ENCODE measurements around the gene GPRC5B. TPM values are rescaled to one million over a fixed set of nuclear protein-coding genes. Genes with fewer than 3 reads are reported as not detected.

GPRC5B gene
- total RNA-seq, 1 donor from 2014 or later, result 15.4 TPM

- Histone ChIP-seq H3K36me3 (no peaks in the 10 kb centered on the region), H3K27ac (no peak overlapping the region), H3K4me1 (no peaks in the 10 kb centered on the region), H3K9me3 (no peaks in the 10 kb centered on the region), H3K27me3 (ENCODE audit: low read depth) (no peaks in the 10 kb centered on the region), H3K4me3 (no peak overlapping the region)
- TF ChIP-seq CTCF (IDR thresholded peaks at IDR 0.05), result no peak
- DNase-seq, result no peak
- ATAC-seq, result no peak
- intact Hi-C loops (cut with DNase I), result no loop called here
Measured at GRCh38 chr16:19837984-19838707, 46.5 kb downstream of the GPRC5B start.

DNA sequence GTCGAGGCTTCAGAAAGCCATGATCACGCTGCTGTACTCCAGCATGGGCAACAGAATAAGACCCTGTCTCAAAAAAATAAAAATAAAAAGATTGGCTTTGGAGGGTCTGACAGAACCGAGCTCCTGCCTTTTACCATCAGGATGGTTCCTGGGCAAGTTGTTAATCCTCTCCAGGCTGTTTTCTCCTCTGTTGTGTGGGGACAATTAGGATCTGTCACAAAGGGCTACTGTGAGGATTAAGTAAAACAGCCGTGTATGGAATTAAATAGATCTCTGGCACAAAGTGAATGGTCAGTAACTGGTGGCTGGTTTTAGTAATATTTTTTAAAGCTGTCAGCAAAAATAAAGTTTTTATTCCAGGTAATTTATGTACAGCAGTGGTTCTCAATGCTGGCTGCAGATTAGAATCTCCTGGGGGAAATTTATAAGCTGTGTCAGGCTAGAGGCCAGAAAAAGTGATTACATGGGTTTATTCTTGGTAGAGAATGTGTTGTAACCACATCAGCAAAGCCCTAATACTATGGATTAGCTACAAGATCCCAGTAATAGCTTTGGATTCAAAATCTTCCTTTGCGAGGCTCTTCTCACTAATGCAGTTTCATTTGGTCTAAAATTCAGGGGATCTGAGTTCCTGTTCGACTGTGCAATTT, 47.2 kb downstream of the GPRC5B start:
- H3K27ac ChIP-seq, result no peak overlapping the region
- ATAC-seq (no peak), DNase-seq (no peak)
- no peak overlapping the region for H3K4me3 ChIP-seq
- intact Hi-C loops (cut with DNase I), result no loop called here
- H3K9me3 ChIP-seq, result no peaks in the 10 kb centered on the region
- no peaks in the 10 kb centered on the region for H3K27me3 ChIP-seq (ENCODE audit: low read depth)
- TF ChIP-seq CTCF (IDR thresholded peaks at IDR 0.05), result no peak
- H3K36me3 ChIP-seq, result no peaks in the 10 kb centered on the region
- no peaks in the 10 kb centered on the region for H3K4me1 ChIP-seq

- no peaks in the 10 kb centered on the region for H3K9me3 ChIP-seq
- DNase-seq (no peak), ATAC-seq (no peak)
- H3K36me3 ChIP-seq, result peaks cover 5% of the 10 kb centered on the region
- H3K27me3 ChIP-seq (ENCODE audit: low read depth), result no peaks in the 10 kb centered on the region
- intact Hi-C loops (cut with DNase I), result no loop called here
- no peak overlapping the region for H3K27ac ChIP-seq
- TF ChIP-seq CTCF (IDR thresholded peaks at IDR 0.05), result no peak
- H3K4me3 ChIP-seq, result no peak overlapping the region
- no peaks in the 10 kb centered on the region for H3K4me1 ChIP-seq
Measured at GRCh38 chr16:19835968-19836421, 48.7 kb downstream of the GPRC5B start.

- Histone ChIP-seq H3K4me1 (no peaks in the 10 kb centered on the region), H3K9me3 (no peaks in the 10 kb centered on the region), H3K4me3 (no peak overlapping the region), H3K27me3 (ENCODE audit: low read depth) (no peaks in the 10 kb centered on the region), H3K27ac (no peak overlapping the region), H3K36me3 (peaks cover 5% of the 10 kb centered on the region)
- ATAC-seq (no peak), DNase-seq (no peak)
- intact Hi-C loops (cut with DNase I), result no loop called here
- no peak for TF ChIP-seq CTCF (IDR thresholded peaks at IDR 0.05)
Measured at GRCh38 chr16:19835196-19835595, 49.5 kb downstream of the GPRC5B start.

DNA sequence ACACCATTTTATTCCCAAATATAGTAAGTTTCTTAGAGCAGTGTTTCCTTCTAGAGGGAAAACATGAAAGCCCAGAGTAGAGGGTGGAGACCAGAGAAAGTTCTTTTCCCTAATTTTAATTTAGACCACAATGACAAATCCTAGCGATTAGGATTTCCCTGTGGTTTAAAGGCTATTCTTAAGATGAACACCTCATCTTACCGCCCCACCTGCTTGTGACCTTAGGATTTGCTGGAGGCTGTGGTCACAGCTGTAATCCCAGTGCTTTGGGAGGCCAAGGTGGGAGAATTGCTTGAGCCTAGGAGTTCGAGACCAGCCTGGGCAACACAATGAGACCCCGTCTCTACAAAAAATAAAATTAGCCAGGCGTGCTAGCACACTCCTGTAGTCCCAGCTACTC, 51.1 kb downstream of the GPRC5B start:
- DNase-seq (no peak), ATAC-seq (no peak)
- H3K4me1 ChIP-seq, result no peaks in the 10 kb centered on the region
- H3K4me3 ChIP-seq, result no peak overlapping the region
- no peak overlapping the region for H3K27ac ChIP-seq
- peaks cover 5% of the 10 kb centered on the region for H3K36me3 ChIP-seq
- no peak for TF ChIP-seq CTCF (IDR thresholded peaks at IDR 0.05)
- no peaks in the 10 kb centered on the region for H3K27me3 ChIP-seq (ENCODE audit: low read depth)
- intact Hi-C loops (cut with DNase I), result no loop called here
- H3K9me3 ChIP-seq, result no peaks in the 10 kb centered on the region

All from lower lobe of right lung (tissue), 2 donors.